ENCODE measurements around the gene EXD3. TPM values are rescaled to one million over a fixed set of nuclear protein-coding genes. Genes with fewer than 3 reads are reported as not detected.

Gene EXD3
- total and polyA plus RNA-seq, 2 of the 13 experiments (the other 11 are each of a cell fraction or from before 2014, with no cell fraction given): 2.7 to 4.8 TPM

- peak; percentile 71; the same call in 1 of the 2 replicates for TF ChIP-seq ZNF543 (CRISPR knock-in tag; IDR thresholded peaks at IDR 0.05)
- 0 out of 2 replicates have a peak, but pooled peaks have one; percentile 29 for TF ChIP-seq ZNF317 (CRISPR knock-in tag; IDR thresholded peaks at IDR 0.05)
- TF ChIP-seq SNAPC4 (CRISPR knock-in tag; IDR thresholded peaks at IDR 0.05): peak; percentile 35; the same call in 1 of the 2 replicates
- peak; percentile 9; the same call in 1 of the 2 replicates for TF ChIP-seq KDM3A (CRISPR knock-in tag; IDR thresholded peaks at IDR 0.05; ENCODE audit: low read depth)
- peak; percentile 2; the same call in 1 of the 2 replicates for TF ChIP-seq HNF4A (CRISPR knock-in tag; IDR thresholded peaks at IDR 0.05)
- 0 out of 2 replicates have a peak, but pooled peaks have one; percentile 31 for TF ChIP-seq ZNF333 (CRISPR knock-in tag; IDR thresholded peaks at IDR 0.05; ENCODE audit: borderline replicate concordance)
Observed at GRCh38 chr9:137276473-137277328, 146.3 kb downstream of the EXD3 start (continued).
